Neural progenitor cell (in vitro differentiated cells): Measurements from ENCODE around the gene ARHGAP42. TPM values are rescaled to one million over a fixed set of nuclear protein-coding genes. Genes with fewer than 3 reads are reported as not detected.

Experiments
- DNase-seq: peaks from one replicate; pipeline ENCODE4 v3.0.0-alpha.2; 2016; ENCODE audit warnings: low spot score
- H2AFZ ChIP-seq: fragments of 200-600 bp; sonication (generic); replicated peaks from 2 replicates; pipeline ENCODE4 v1.6.1; 2016; ENCODE audit warnings: antibody characterized with exemption
- H3F3A ChIP-seq: fragments of 200-600 bp; sonication (generic); 2 replicates; pipeline ENCODE4 v1.6.1; 2016; ENCODE audit warnings: antibody characterized with exemption, low read depth
- H3K27ac ChIP-seq: fragments of 200-600 bp; sonication (generic); 2 replicates; pipeline ENCODE4 v1.5.1; 2016; ENCODE audit warnings: mild to moderate bottlenecking
- H3K27me3 ChIP-seq: fragments of 200-600 bp; sonication (generic); 2 replicates; pipeline ENCODE4 v1.6.1; 2016; ENCODE audit warnings: mild to moderate bottlenecking, moderate library complexity
- H3K36me3 ChIP-seq: fragments of 200-600 bp; sonication (generic); 2 replicates; pipeline ENCODE4 v1.5.1; 2016
- H3K4me1 ChIP-seq: fragments of 200-600 bp; sonication (generic); 2 replicates; pipeline ENCODE4 v1.6.1; 2016; ENCODE audit warnings: mixed run types
- H3K4me2 ChIP-seq: fragments of 200-600 bp; sonication (generic); 2 replicates; pipeline ENCODE4 v1.6.1; 2016
- H3K4me3 ChIP-seq: fragments of 200-600 bp; sonication (generic); 2 replicates; pipeline ENCODE4 v1.5.1; 2016
- H3K79me2 ChIP-seq: fragments of 200-600 bp; sonication (generic); 2 replicates; pipeline ENCODE4 v1.6.1; 2016; ENCODE audit warnings: low read depth
- H3K9ac ChIP-seq: fragments of 200-600 bp; sonication (generic); 2 replicates; pipeline ENCODE4 v1.6.1; 2016
- H3K9me3 ChIP-seq: fragments of 200-600 bp; sonication (generic); 2 replicates; pipeline ENCODE4 v1.5.1; 2016; ENCODE audit warnings: low read depth
- H4K20me1 ChIP-seq: fragments of 200-600 bp; sonication (generic); 2 replicates; pipeline ENCODE4 v1.6.1; 2016; ENCODE audit warnings: low read depth
- H3K27ac Mint-ChIP-seq: 3 replicates; pipeline ENCODE4 v1.8.0; 2021; ENCODE audit warnings: mixed read lengths
- H3K27me3 Mint-ChIP-seq: 2 replicates; pipeline ENCODE4 v1.8.0; 2022; ENCODE audit warnings: low read depth, mild to moderate bottlenecking, inconsistent platforms, moderate library complexity, mixed read lengths; ENCODE audit not compliant: insufficient read depth
- H3K36me3 Mint-ChIP-seq: 3 replicates; pipeline ENCODE4 v1.8.0; 2021; ENCODE audit warnings: mixed read lengths
- H3K4me1 Mint-ChIP-seq: 3 replicates; pipeline ENCODE4 v1.8.0; 2021; ENCODE audit warnings: mixed read lengths
- H3K4me3 Mint-ChIP-seq: 3 replicates; pipeline ENCODE4 v1.8.0; 2021; ENCODE audit warnings: mild to moderate bottlenecking, moderate library complexity, mixed read lengths
- H3K9me3 Mint-ChIP-seq: 3 replicates; pipeline ENCODE4 v1.8.0; 2020; ENCODE audit warnings: mixed read lengths
- EZH2 ChIP-seq: fragments of 200-600 bp; sonication (generic); IDR thresholded peaks from 2 replicates; pipeline ENCODE4 v1.6.1; 2017; ENCODE audit warnings: antibody characterized with exemption, mild to moderate bottlenecking, moderate library complexity
- EZH2phosphoT487 ChIP-seq: fragments of 200-600 bp; sonication (generic); IDR thresholded peaks from 2 replicates; pipeline ENCODE4 v1.6.1; 2017; ENCODE audit warnings: antibody characterized with exemption
- total RNA-seq: library from RNA; depleted of rRNA; stranded (reverse); fragments of >200 nt; gene quantifications from 2 replicates; pipeline ENCODE4 v1.2.3, GENCODE V29; 2015; ENCODE audit warnings: low replicate concordance
- TF ChIP-seq, protein P1 (sequence below): fragments of 200-600 bp; sonication (generic); IDR thresholded peaks from 2 replicates; pipeline ENCODE4 v1.5.1; 2017; ENCODE audit warnings: antibody characterized with exemption, mild to moderate bottlenecking

ARHGAP42 gene
- total RNA-seq, 1 donor from 2014 or later, result 31.0 TPM

DNA sequence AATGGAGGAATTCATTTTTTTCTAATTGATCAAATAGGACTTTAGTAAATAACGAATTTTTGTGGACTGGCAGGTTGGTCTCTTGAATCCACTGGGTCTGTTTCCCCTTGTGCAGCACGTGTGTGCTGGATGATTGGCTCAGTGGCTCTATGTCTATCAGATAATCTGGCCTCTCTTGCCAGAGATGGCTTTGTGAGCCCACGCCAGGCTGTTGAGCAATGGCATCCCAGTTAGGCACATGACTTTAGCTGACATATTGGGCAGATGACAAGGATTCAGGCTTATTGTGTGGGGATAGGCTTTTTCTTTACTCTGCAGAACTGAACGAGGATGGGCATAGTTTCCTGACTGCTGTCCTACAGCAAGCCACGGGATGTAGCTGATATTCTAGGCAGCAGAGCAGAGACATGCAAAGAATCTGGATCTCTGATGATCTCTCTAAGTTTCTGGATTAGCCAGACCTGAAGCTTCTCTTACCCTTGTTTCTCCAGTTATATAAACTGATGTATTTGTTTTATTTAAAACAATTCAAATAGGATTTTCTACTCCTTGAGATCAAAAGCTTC is 144.9 kb downstream of the ARHGAP42 start:
- H3K27me3 ChIP-seq, result no peaks in the 10 kb centered on the region
- H3K79me2 ChIP-seq, result no peaks in the 10 kb centered on the region
- no peaks in the 10 kb centered on the region for H4K20me1 ChIP-seq
- Mint-ChIP-seq H3K4me1 (peaks cover 17% of the 10 kb centered on the region), H3K4me3 (no peak overlapping the region), H3K27me3 (peaks cover 3% of the 10 kb centered on the region), H3K36me3 (no peaks in the 10 kb centered on the region), H3K27ac (no peak overlapping the region), H3K9me3 (no peaks in the 10 kb centered on the region)
- peaks cover 24% of the 10 kb centered on the region for H3F3A ChIP-seq
- H3K9ac ChIP-seq, result no peak overlapping the region
- no peak overlapping the region for H3K27ac ChIP-seq
- no peak overlapping the region for H3K4me3 ChIP-seq
- H3K4me1 ChIP-seq, result peaks cover 39% of the 10 kb centered on the region
- DNase-seq, result no peak
- no peak overlapping the region for H2AFZ ChIP-seq
- H3K9me3 ChIP-seq, result no peaks in the 10 kb centered on the region
- H3K36me3 ChIP-seq, result no peaks in the 10 kb centered on the region
- TF ChIP-seq, protein P1, sequence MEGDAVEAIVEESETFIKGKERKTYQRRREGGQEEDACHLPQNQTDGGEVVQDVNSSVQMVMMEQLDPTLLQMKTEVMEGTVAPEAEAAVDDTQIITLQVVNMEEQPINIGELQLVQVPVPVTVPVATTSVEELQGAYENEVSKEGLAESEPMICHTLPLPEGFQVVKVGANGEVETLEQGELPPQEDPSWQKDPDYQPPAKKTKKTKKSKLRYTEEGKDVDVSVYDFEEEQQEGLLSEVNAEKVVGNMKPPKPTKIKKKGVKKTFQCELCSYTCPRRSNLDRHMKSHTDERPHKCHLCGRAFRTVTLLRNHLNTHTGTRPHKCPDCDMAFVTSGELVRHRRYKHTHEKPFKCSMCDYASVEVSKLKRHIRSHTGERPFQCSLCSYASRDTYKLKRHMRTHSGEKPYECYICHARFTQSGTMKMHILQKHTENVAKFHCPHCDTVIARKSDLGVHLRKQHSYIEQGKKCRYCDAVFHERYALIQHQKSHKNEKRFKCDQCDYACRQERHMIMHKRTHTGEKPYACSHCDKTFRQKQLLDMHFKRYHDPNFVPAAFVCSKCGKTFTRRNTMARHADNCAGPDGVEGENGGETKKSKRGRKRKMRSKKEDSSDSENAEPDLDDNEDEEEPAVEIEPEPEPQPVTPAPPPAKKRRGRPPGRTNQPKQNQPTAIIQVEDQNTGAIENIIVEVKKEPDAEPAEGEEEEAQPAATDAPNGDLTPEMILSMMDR, result no peak
- no peak for TF ChIP-seq EZH2
- TF ChIP-seq EZH2phosphoT487, result no peak
- no peak overlapping the region for H3K4me2 ChIP-seq

- H4K20me1 ChIP-seq, result no peaks in the 10 kb centered on the region
- no peak for DNase-seq
- H3K27ac ChIP-seq, result no peak overlapping the region
- no peak overlapping the region for H3K4me3 Mint-ChIP-seq
- H3K4me1 Mint-ChIP-seq, result peaks cover 12% of the 10 kb centered on the region
- no peaks in the 10 kb centered on the region for H3K36me3 Mint-ChIP-seq
- no peaks in the 10 kb centered on the region for H3K9me3 Mint-ChIP-seq
- H3K27me3 ChIP-seq, result no peaks in the 10 kb centered on the region
- H3F3A ChIP-seq, result peaks cover 17% of the 10 kb centered on the region
- no peak overlapping the region for H2AFZ ChIP-seq
- no peaks in the 10 kb centered on the region for H3K27me3 Mint-ChIP-seq
- no peaks in the 10 kb centered on the region for H3K79me2 ChIP-seq
- no peaks in the 10 kb centered on the region for H3K36me3 ChIP-seq
- no peaks in the 10 kb centered on the region for H3K9me3 ChIP-seq
- H3K4me1 ChIP-seq, result peaks cover 31% of the 10 kb centered on the region
- H3K4me3 ChIP-seq, result no peak overlapping the region
- H3K9ac ChIP-seq, result no peak overlapping the region
- TF ChIP-seq, protein P1, result no peak
- H3K4me2 ChIP-seq, result no peak overlapping the region
- H3K27ac Mint-ChIP-seq, result no peak overlapping the region
These were observed 145.7 kb downstream of the ARHGAP42 start for GRCh38 chr11:100832829-100833228.

GRCh38 chr11:100833276-100833675 is 146.2 kb downstream of the ARHGAP42 start:
- Mint-ChIP-seq H3K4me3 (no peak overlapping the region), H3K27ac (no peak overlapping the region), H3K4me1 (peaks cover 7% of the 10 kb centered on the region), H3K36me3 (no peaks in the 10 kb centered on the region), H3K27me3 (no peaks in the 10 kb centered on the region), H3K9me3 (no peaks in the 10 kb centered on the region)
- Histone ChIP-seq H3K4me1 (peaks cover 27% of the 10 kb centered on the region), H3K9ac (no peak overlapping the region), H3K4me2 (no peak overlapping the region), H3K27ac (no peak overlapping the region), H3K27me3 (no peaks in the 10 kb centered on the region), H4K20me1 (no peaks in the 10 kb centered on the region), H3F3A (peaks cover 13% of the 10 kb centered on the region), H3K79me2 (no peaks in the 10 kb centered on the region), H3K9me3 (no peaks in the 10 kb centered on the region), H2AFZ (no peak overlapping the region), H3K4me3 (no peak overlapping the region), H3K36me3 (no peaks in the 10 kb centered on the region)
- no peak for DNase-seq
- TF ChIP-seq EZH2, result no peak
- no peak for TF ChIP-seq EZH2phosphoT487
- TF ChIP-seq, protein P1, result no peak
